Liver (tissue), 9 donors: ENCODE data around the gene PRTFDC1. TPM values are rescaled to one million over a fixed set of nuclear protein-coding genes. Genes with fewer than 3 reads are reported as not detected.

Experiments used
- DNase-seq: peaks from one replicate; pipeline ENCODE4 v3.0.0-alpha.2; 2017; ENCODE audit warnings: low spot score
- H3K27ac ChIP-seq, 2 donors: one replicate each; pipeline ENCODE4 v1.7.0; 2013; ENCODE audit warnings: inconsistent platforms in 2 of 2, low read length in 2 of 2, control low read depth in 1 of 2, low read depth in 1 of 2, mild to moderate bottlenecking in 1 of 2
- H3K27me3 ChIP-seq, 4 donors: one replicate each; pipeline versions ENCODE4 v1.6.1 to v1.7.0; 2013; ENCODE audit warnings: low read length in 3 of 4, inconsistent platforms in 1 of 4, mild to moderate bottlenecking in 1 of 4, moderate library complexity in 1 of 4; ENCODE audit not compliant: control insufficient read depth in 4 of 4, insufficient read depth in 4 of 4
- H3K36me3 ChIP-seq, 4 donors: one replicate each; pipeline versions ENCODE4 v1.6.1 to v1.7.0; 2013; ENCODE audit warnings: low read length in 3 of 4, mild to moderate bottlenecking in 3 of 4, low read depth in 1 of 4, moderate library complexity in 1 of 4; ENCODE audit not compliant: control insufficient read depth in 4 of 4, insufficient read depth in 3 of 4
- H3K4me1 ChIP-seq, 4 donors: one replicate each; pipeline versions ENCODE4 v1.6.1 to v1.7.0; 2013; ENCODE audit warnings: low read length in 3 of 4, mild to moderate bottlenecking in 3 of 4, moderate library complexity in 1 of 4; ENCODE audit not compliant: control insufficient read depth in 4 of 4, insufficient read depth in 4 of 4
- H3K4me3 ChIP-seq, 3 donors: one replicate each; pipeline versions ENCODE4 v1.6.1 to v1.7.0; 2013; ENCODE audit warnings: low read length in 3 of 3, control low read depth in 1 of 3, low read depth in 1 of 3, mild to moderate bottlenecking in 1 of 3
- H3K9ac ChIP-seq, 2 donors: one replicate each; pipeline ENCODE4 v1.7.0; 2013; ENCODE audit warnings: low read length in 2 of 2, mild to moderate bottlenecking in 2 of 2, moderate library complexity in 2 of 2, control low read depth in 1 of 2, low read depth in 1 of 2
- H3K9me3 ChIP-seq, 4 donors: one replicate each; pipeline versions ENCODE4 v1.6.1 to v1.7.0; 2013; ENCODE audit warnings: low read length in 3 of 4; ENCODE audit not compliant: control insufficient read depth in 4 of 4
- EGR1 ChIP-seq, 2 donors: IDR thresholded peaks; 2 replicates each; pipeline ENCODE4 v1.6.1; 2016 to 2018; ENCODE audit warnings: antibody characterized with exemption in 2 of 2, low read depth in 2 of 2
- FOXA1 ChIP-seq: IDR thresholded peaks from 2 replicates; pipeline ENCODE4 v1.6.1; 2016; ENCODE audit warnings: antibody characterized with exemption
- FOXA2 ChIP-seq: IDR thresholded peaks from 2 replicates; pipeline ENCODE4 v1.6.1; 2016; ENCODE audit warnings: antibody characterized with exemption
- HNF4G ChIP-seq: IDR thresholded peaks from 2 replicates; pipeline ENCODE4 v1.6.1; 2016; ENCODE audit warnings: antibody characterized with exemption
- JUND ChIP-seq, 2 donors: IDR thresholded peaks; 2 replicates each; pipeline ENCODE4 v1.6.1; 2016; ENCODE audit warnings: antibody characterized with exemption in 2 of 2
- NR2F2 ChIP-seq: IDR thresholded peaks from 2 replicates; pipeline ENCODE4 v1.6.1; 2016; ENCODE audit warnings: antibody characterized with exemption
- SP1 ChIP-seq: IDR thresholded peaks from 2 replicates; pipeline ENCODE4 v1.6.1; 2018; ENCODE audit warnings: antibody characterized with exemption, mild to moderate bottlenecking
- TAF1 ChIP-seq: conservative IDR thresholded peaks from 2 replicates; pipeline ENCODE4 v1.6.1; 2016; ENCODE audit warnings: antibody characterized with exemption, mild to moderate bottlenecking
- YY1 ChIP-seq: IDR thresholded peaks from 2 replicates; pipeline ENCODE4 v1.6.1; 2016; ENCODE audit warnings: antibody characterized with exemption, mild to moderate bottlenecking
- WGBS: extraction: QIAGEN DNeasy Blood & Tissue Kit; methylation state at CpG from one replicate; pipeline ENCODE4 v1.1.7; 2013; 5-methylcytosine and 5-hydroxymethylcytosine counted together
- polyA plus RNA-seq, 2 donors: library from polyadenylated mRNA; stranded (reverse) in 1 of 2; unstranded in 1 of 2; fragments of 200-250 nt in 1 of 2; fragments of >200 nt in 1 of 2; fragmentation: Nextera tagmentation in 1 of 2; extraction: Ambion mirVana in 1 of 2; gene quantifications; one replicate each; pipeline versions ENCODE4 v1.2.1 to v1.2.3, GENCODE V29; 2013 to 2015
- total RNA-seq, 2 donors: library from RNA; depleted of rRNA; stranded (reverse); fragments of >200 nt; gene quantifications; one replicate each; pipeline ENCODE4 v1.2.3, GENCODE V29; 2014
- TF ChIP-seq, protein P1 (sequence below): IDR thresholded peaks from 2 replicates; pipeline ENCODE4 v1.6.1; 2016; ENCODE audit warnings: antibody characterized with exemption, mild to moderate bottlenecking
- TF ChIP-seq, protein P2 (sequence below): IDR thresholded peaks from 2 replicates; pipeline ENCODE4 v1.6.1; 2016; ENCODE audit warnings: antibody characterized with exemption
- TF ChIP-seq, protein P3 (sequence below): IDR thresholded peaks from 2 replicates; pipeline ENCODE4 v1.6.1; 2016; ENCODE audit warnings: antibody characterized with exemption
- TF ChIP-seq, protein P4 (sequence below): fragments of 150-350 bp; IDR thresholded peaks from 2 replicates; pipeline ENCODE4 v1.5.1; 2017; ENCODE audit warnings: improper control_type of control experiment, low read depth, low read length; ENCODE audit not compliant: missing input control
- TF ChIP-seq, protein P5 (sequence below): IDR thresholded peaks from 2 replicates; pipeline ENCODE4 v1.6.1; 2016; ENCODE audit warnings: antibody characterized with exemption
- donor health status: healthy.
- donor health status: healthy.
- donor health status: healthy.
- donor health status: healthy.
- donor health status: healthy.

PRTFDC1 gene
- total and polyA plus RNA-seq, 4 donors = 0.93 to 3.1 (median 1.9) TPM

DNA sequence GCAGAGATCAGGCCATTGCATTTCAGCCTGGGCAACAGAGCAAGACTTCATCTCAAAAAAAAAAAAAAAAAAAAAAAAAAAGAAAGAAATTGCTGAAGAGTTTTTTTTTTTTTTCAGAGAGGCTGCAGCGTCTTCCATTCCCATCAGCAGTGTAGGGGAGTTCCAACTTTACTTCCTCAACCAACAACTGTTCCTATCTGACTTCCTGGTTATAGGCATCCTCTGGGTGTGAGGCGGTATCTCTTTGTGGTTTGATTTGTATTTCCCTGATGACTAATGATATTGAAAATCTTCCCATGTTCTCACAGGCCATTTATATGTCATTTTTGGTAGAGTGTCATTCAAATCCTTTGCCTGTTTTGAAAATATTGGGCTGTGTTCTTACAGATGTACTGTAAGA lies 40.2 kb downstream of the PRTFDC1 start:
- H3K36me3 ChIP-seq = no peaks in the 10 kb centered on the region

DNA sequence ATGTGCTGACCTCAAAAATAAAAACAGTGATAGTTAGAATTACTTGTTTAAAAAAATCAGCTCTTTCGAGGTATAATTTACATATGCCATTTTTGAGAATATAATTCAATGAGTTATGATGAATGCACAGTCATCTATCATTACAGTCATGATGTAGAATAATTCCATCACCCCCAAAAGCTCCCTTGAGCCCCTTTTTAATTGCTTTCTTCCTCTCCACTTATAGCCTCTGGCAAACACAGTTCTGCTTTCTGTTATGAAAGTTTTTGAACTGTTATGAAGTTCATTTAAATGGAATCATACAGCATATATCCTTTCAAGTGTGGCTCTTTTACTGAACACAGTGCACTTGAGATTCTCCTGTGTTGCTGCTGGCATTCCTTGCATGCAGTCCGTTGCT lies 41.4 kb downstream of the PRTFDC1 start:
- H3K9me3 ChIP-seq = no peaks in the 10 kb centered on the region
- no peak overlapping the region for H3K27ac ChIP-seq
- no peaks in the 10 kb centered on the region for H3K4me1 ChIP-seq
- no peaks in the 10 kb centered on the region for H3K27me3 ChIP-seq
- WGBS = 92% methylated on average over 2 of the region's 2 CpGs
- H3K9ac ChIP-seq = no peak overlapping the region
- no peak overlapping the region for H3K4me3 ChIP-seq
- TF ChIP-seq, protein P1, sequence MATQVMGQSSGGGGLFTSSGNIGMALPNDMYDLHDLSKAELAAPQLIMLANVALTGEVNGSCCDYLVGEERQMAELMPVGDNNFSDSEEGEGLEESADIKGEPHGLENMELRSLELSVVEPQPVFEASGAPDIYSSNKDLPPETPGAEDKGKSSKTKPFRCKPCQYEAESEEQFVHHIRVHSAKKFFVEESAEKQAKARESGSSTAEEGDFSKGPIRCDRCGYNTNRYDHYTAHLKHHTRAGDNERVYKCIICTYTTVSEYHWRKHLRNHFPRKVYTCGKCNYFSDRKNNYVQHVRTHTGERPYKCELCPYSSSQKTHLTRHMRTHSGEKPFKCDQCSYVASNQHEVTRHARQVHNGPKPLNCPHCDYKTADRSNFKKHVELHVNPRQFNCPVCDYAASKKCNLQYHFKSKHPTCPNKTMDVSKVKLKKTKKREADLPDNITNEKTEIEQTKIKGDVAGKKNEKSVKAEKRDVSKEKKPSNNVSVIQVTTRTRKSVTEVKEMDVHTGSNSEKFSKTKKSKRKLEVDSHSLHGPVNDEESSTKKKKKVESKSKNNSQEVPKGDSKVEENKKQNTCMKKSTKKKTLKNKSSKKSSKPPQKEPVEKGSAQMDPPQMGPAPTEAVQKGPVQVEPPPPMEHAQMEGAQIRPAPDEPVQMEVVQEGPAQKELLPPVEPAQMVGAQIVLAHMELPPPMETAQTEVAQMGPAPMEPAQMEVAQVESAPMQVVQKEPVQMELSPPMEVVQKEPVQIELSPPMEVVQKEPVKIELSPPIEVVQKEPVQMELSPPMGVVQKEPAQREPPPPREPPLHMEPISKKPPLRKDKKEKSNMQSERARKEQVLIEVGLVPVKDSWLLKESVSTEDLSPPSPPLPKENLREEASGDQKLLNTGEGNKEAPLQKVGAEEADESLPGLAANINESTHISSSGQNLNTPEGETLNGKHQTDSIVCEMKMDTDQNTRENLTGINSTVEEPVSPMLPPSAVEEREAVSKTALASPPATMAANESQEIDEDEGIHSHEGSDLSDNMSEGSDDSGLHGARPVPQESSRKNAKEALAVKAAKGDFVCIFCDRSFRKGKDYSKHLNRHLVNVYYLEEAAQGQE = no peak
- no peak for TF ChIP-seq NR2F2
- TF ChIP-seq, protein P2, sequence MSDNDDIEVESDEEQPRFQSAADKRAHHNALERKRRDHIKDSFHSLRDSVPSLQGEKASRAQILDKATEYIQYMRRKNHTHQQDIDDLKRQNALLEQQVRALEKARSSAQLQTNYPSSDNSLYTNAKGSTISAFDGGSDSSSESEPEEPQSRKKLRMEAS = no peak
- no peaks in the 10 kb centered on the region for H3K36me3 ChIP-seq
- DNase-seq = no peak

More for the DNA sequence above, 40.2 kb downstream of the PRTFDC1 start:
- H3K27ac ChIP-seq = no peak overlapping the region
- WGBS = 60% methylated on average over 2 of the region's 2 CpGs
- H3K4me1 ChIP-seq = no peaks in the 10 kb centered on the region
- H3K9me3 ChIP-seq = no peaks in the 10 kb centered on the region
- H3K27me3 ChIP-seq = no peaks in the 10 kb centered on the region
- no peak overlapping the region for H3K4me3 ChIP-seq
- DNase-seq = no peak
- H3K9ac ChIP-seq = no peak overlapping the region
- TF ChIP-seq, protein P3, sequence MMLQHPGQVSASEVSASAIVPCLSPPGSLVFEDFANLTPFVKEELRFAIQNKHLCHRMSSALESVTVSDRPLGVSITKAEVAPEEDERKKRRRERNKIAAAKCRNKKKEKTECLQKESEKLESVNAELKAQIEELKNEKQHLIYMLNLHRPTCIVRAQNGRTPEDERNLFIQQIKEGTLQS = no peak
- TF ChIP-seq, protein P2 = no peak
- TF ChIP-seq HNF4G (no peak), FOXA2 (no peak), EGR1 (IDR thresholded peaks at IDR 0.05; ENCODE audit: low read depth in 2 of 2) (no peak), SP1 (no peak), JUND (IDR thresholded peaks at IDR 0.05) (no peak), TAF1 (no peak), YY1 (no peak), FOXA1 (no peak)
- TF ChIP-seq, protein P4, sequence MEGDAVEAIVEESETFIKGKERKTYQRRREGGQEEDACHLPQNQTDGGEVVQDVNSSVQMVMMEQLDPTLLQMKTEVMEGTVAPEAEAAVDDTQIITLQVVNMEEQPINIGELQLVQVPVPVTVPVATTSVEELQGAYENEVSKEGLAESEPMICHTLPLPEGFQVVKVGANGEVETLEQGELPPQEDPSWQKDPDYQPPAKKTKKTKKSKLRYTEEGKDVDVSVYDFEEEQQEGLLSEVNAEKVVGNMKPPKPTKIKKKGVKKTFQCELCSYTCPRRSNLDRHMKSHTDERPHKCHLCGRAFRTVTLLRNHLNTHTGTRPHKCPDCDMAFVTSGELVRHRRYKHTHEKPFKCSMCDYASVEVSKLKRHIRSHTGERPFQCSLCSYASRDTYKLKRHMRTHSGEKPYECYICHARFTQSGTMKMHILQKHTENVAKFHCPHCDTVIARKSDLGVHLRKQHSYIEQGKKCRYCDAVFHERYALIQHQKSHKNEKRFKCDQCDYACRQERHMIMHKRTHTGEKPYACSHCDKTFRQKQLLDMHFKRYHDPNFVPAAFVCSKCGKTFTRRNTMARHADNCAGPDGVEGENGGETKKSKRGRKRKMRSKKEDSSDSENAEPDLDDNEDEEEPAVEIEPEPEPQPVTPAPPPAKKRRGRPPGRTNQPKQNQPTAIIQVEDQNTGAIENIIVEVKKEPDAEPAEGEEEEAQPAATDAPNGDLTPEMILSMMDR = no peak
- TF ChIP-seq, protein P5, sequence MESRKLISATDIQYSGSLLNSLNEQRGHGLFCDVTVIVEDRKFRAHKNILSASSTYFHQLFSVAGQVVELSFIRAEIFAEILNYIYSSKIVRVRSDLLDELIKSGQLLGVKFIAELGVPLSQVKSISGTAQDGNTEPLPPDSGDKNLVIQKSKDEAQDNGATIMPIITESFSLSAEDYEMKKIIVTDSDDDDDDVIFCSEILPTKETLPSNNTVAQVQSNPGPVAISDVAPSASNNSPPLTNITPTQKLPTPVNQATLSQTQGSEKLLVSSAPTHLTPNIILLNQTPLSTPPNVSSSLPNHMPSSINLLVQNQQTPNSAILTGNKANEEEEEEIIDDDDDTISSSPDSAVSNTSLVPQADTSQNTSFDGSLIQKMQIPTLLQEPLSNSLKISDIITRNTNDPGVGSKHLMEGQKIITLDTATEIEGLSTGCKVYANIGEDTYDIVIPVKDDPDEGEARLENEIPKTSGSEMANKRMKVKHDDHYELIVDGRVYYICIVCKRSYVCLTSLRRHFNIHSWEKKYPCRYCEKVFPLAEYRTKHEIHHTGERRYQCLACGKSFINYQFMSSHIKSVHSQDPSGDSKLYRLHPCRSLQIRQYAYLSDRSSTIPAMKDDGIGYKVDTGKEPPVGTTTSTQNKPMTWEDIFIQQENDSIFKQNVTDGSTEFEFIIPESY = no peak
